Smooth muscle cell (in vitro differentiated cells): ENCODE data around the gene TSPAN4. TPM values are rescaled to one million over a fixed set of nuclear protein-coding genes. Genes with fewer than 3 reads are reported as not detected.

Source experiments
- DNase-seq: peaks from one replicate; lab custom pipeline; 2025; ENCODE audit not compliant: unreplicated experiment; lab: John Stamatoyannopoulos, UW
- H2AFZ ChIP-seq: fragments of 200-600 bp; sonication (generic); 2 replicates; pipeline ENCODE4 v1.6.0; 2016; ENCODE audit warnings: antibody characterized with exemption, low read depth, mild to moderate bottlenecking
- H3F3A ChIP-seq: fragments of 200-600 bp; sonication (generic); 2 replicates; pipeline ENCODE4 v1.6.0; 2017; ENCODE audit warnings: antibody characterized with exemption, low read depth
- H3K27ac ChIP-seq: fragments of 200-600 bp; sonication (generic); 2 replicates; pipeline ENCODE4 v1.5.1; 2016; ENCODE audit warnings: low read depth, mild to moderate bottlenecking
- H3K27me3 ChIP-seq: fragments of 200-600 bp; sonication (generic); 2 replicates; pipeline ENCODE4 v1.6.1; 2016; ENCODE audit warnings: low read depth, mild to moderate bottlenecking
- H3K36me3 ChIP-seq: fragments of 200-600 bp; sonication (generic); 2 replicates; pipeline ENCODE4 v1.5.1; 2016; ENCODE audit warnings: low read depth
- H3K4me1 ChIP-seq: fragments of 200-600 bp; sonication (generic); 2 replicates; pipeline ENCODE4 v1.5.1; 2016; ENCODE audit warnings: low read depth
- H3K4me2 ChIP-seq: fragments of 200-600 bp; sonication (generic); 2 replicates; pipeline ENCODE4 v1.6.0; 2016; ENCODE audit warnings: mild to moderate bottlenecking
- H3K4me3 ChIP-seq: fragments of 200-600 bp; sonication (generic); 2 replicates; pipeline ENCODE4 v1.5.1; 2016; ENCODE audit warnings: mild to moderate bottlenecking
- H3K79me2 ChIP-seq: fragments of 200-600 bp; sonication (generic); 2 replicates; pipeline ENCODE4 v1.6.0; 2016; ENCODE audit warnings: low read depth, mild to moderate bottlenecking
- H3K9ac ChIP-seq: fragments of 200-600 bp; sonication (generic); 2 replicates; pipeline ENCODE4 v1.6.0; 2016; ENCODE audit warnings: low read depth
- H3K9me3 ChIP-seq: fragments of 200-600 bp; sonication (generic); replicated peaks from 2 replicates; pipeline ENCODE4 v1.5.1; 2016; ENCODE audit warnings: low read depth
- H4K20me1 ChIP-seq: fragments of 200-600 bp; sonication (generic); 2 replicates; pipeline ENCODE4 v1.6.0; 2016; ENCODE audit warnings: low read depth
- CTCF ChIP-seq: fragments of 200-600 bp; sonication (generic); IDR thresholded peaks from 2 replicates; pipeline ENCODE4 v1.5.1; 2017; ENCODE audit warnings: borderline replicate concordance, mild to moderate bottlenecking, antibody characterized with exemption; ENCODE audit not compliant: insufficient read depth, poor library complexity, severe bottlenecking
- WGBS: methylation state at CpG from one replicate; pipeline ENCODE4 v1.1.7; 2016; ENCODE audit warnings: low lambda C conversion rate; 5-methylcytosine and 5-hydroxymethylcytosine counted together
- polyA plus RNA-seq: library from polyadenylated mRNA; unstranded; fragments of >200 nt; fragmentation: Nextera tagmentation; extraction: Ambion mirVana; gene quantifications from 2 replicates; pipeline ENCODE4 v1.2.1, GENCODE V29; 2016
- total RNA-seq: library from RNA; depleted of rRNA; stranded (reverse); fragments of >200 nt; gene quantifications from 2 replicates; pipeline ENCODE4 v1.2.3, GENCODE V29; 2014

Gene TSPAN4
- total and polyA plus RNA-seq, 2 experiments from 2014 or later = 68.2 to 179 TPM

- Histone ChIP-seq H2AFZ (no peak overlapping the region), H3K27ac (no peak overlapping the region), H3K4me2 (no peak overlapping the region), H3K27me3 (no peaks in the 10 kb centered on the region), H3K9me3 (no peaks in the 10 kb centered on the region), H3F3A (no peaks in the 10 kb centered on the region), H3K9ac (no peak overlapping the region), H3K79me2 (no peaks in the 10 kb centered on the region), H3K4me1 (no peaks in the 10 kb centered on the region), H4K20me1 (no peaks in the 10 kb centered on the region), H3K4me3 (no peak overlapping the region), H3K36me3 (no peaks in the 10 kb centered on the region)
- WGBS = 86% methylated on average over 12 of the region's 12 CpGs
- no peak for TF ChIP-seq CTCF
- DNase-seq = no peak
Observed at GRCh38 chr11:876545-876944, 33.9 kb downstream of the TSPAN4 start.

GRCh38 chr11:877565-877964, 34.9 kb downstream of the TSPAN4 start:
- Histone ChIP-seq H3K27ac (no peak overlapping the region), H3K4me3 (no peak overlapping the region), H3K9me3 (no peaks in the 10 kb centered on the region), H4K20me1 (no peaks in the 10 kb centered on the region), H3K9ac (no peak overlapping the region), H3K27me3 (no peaks in the 10 kb centered on the region), H2AFZ (no peak overlapping the region), H3K36me3 (no peaks in the 10 kb centered on the region), H3K79me2 (no peaks in the 10 kb centered on the region), H3K4me2 (no peak overlapping the region), H3K4me1 (no peaks in the 10 kb centered on the region), H3F3A (no peaks in the 10 kb centered on the region)
- 75% methylated on average over 10 of the region's 11 CpGs for WGBS
- no peak for DNase-seq
- TF ChIP-seq CTCF = no peak

GRCh38 chr11:880447-880846, 37.8 kb downstream of the TSPAN4 start:
- no peaks in the 10 kb centered on the region for H3K4me1 ChIP-seq
- H3K36me3 ChIP-seq = no peaks in the 10 kb centered on the region
- H2AFZ ChIP-seq = no peak overlapping the region
- WGBS = 96% methylated on average over 14 of the region's 14 CpGs
- H3K27ac ChIP-seq = no peak overlapping the region
- no peak overlapping the region for H3K9ac ChIP-seq
- no peaks in the 10 kb centered on the region for H4K20me1 ChIP-seq
- no peak overlapping the region for H3K4me2 ChIP-seq
- no peaks in the 10 kb centered on the region for H3K27me3 ChIP-seq
- H3K4me3 ChIP-seq = no peak overlapping the region
- no peak for DNase-seq
- no peaks in the 10 kb centered on the region for H3K79me2 ChIP-seq
- no peak for TF ChIP-seq CTCF
- H3F3A ChIP-seq = no peaks in the 10 kb centered on the region
- H3K9me3 ChIP-seq = no peaks in the 10 kb centered on the region

- Histone ChIP-seq H2AFZ (no peak overlapping the region), H3K4me1 (no peaks in the 10 kb centered on the region), H3K4me2 (no peak overlapping the region), H3K9ac (no peak overlapping the region), H3K27me3 (no peaks in the 10 kb centered on the region), H3K9me3 (no peaks in the 10 kb centered on the region), H3K27ac (no peak overlapping the region), H3K79me2 (no peaks in the 10 kb centered on the region), H3K4me3 (no peak overlapping the region), H3K36me3 (no peaks in the 10 kb centered on the region), H4K20me1 (no peaks in the 10 kb centered on the region), H3F3A (no peaks in the 10 kb centered on the region)
- no peak for TF ChIP-seq CTCF
- 85% methylated on average over 12 of the region's 14 CpGs for WGBS
- DNase-seq = no peak
Observed at GRCh38 chr11:882596-882995, 39.9 kb downstream of the TSPAN4 start.
